Activated T-cell treated with anti-CD3 and anti-CD28 coated beads, Interleukin-2, amount 50 U/mL, for 24 hours (primary cell): ENCODE results near the gene PTGER4.
"Not testable (repeated sequence)": the region's sequence is repeated elsewhere in the genome, so short reads cannot be mapped to it uniquely, and the experiment has no call there.

Experiments used
- DNase-seq: peaks from one replicate; pipeline ENCODE4 v3.0.0-alpha.2; 2020
- H3K27ac Mint-ChIP-seq: 2 replicates; pipeline ENCODE4 v1.8.0; 2020; ENCODE audit warnings: mild to moderate bottlenecking, mixed read lengths
- H3K27me3 Mint-ChIP-seq: 2 replicates; pipeline ENCODE4 v1.8.0; 2020; ENCODE audit warnings: mixed read lengths
- H3K36me3 Mint-ChIP-seq: 2 replicates; pipeline ENCODE4 v1.8.0; 2020; ENCODE audit warnings: low read depth, mixed read lengths
- H3K4me1 Mint-ChIP-seq: 2 replicates; pipeline ENCODE4 v1.8.0; 2020; ENCODE audit warnings: low read depth, mixed read lengths
- H3K4me3 Mint-ChIP-seq: 2 replicates; pipeline ENCODE4 v1.8.0; 2020; ENCODE audit warnings: mild to moderate bottlenecking, moderate library complexity, mixed read lengths
- H3K9me3 Mint-ChIP-seq: 2 replicates; pipeline ENCODE4 v1.8.0; 2020; ENCODE audit warnings: mixed read lengths

PTGER4 gene

GRCh38 chr5:40691894-40692293 lies 12.2 kb downstream of the PTGER4 start:
- peaks cover 61% of the 10 kb centered on the region for H3K4me1 Mint-ChIP-seq
- peak overlapping the region; percentile 86 for H3K27ac Mint-ChIP-seq
- H3K4me3 Mint-ChIP-seq, result peak overlapping the region; percentile 39
- no peaks in the 10 kb centered on the region for H3K9me3 Mint-ChIP-seq
- H3K36me3 Mint-ChIP-seq, result peaks cover 91% of the 10 kb centered on the region
- no peaks in the 10 kb centered on the region for H3K27me3 Mint-ChIP-seq
- peak; percentile 32 for DNase-seq

GRCh38 chr5:40694433-40694832 lies 14.7 kb downstream of the PTGER4 start:
- peaks cover 83% of the 10 kb centered on the region for H3K36me3 Mint-ChIP-seq
- DNase-seq, result no peak
- H3K4me1 Mint-ChIP-seq, result peaks cover 37% of the 10 kb centered on the region
- no peaks in the 10 kb centered on the region for H3K27me3 Mint-ChIP-seq
- no peak overlapping the region for H3K4me3 Mint-ChIP-seq
- H3K9me3 Mint-ChIP-seq, result no peaks in the 10 kb centered on the region
- no peak overlapping the region for H3K27ac Mint-ChIP-seq

- Mint-ChIP-seq H3K27ac (no peak overlapping the region), H3K4me1 (peaks cover 4% of the 10 kb centered on the region), H3K4me3 (no peak overlapping the region), H3K9me3 (peaks cover 44% of the 10 kb centered on the region), H3K27me3 (no peaks in the 10 kb centered on the region), H3K36me3 (peaks cover 86% of the 10 kb centered on the region)
- no peak for DNase-seq
Observed at GRCh38 chr5:40700116-40700782, 20.5 kb downstream of the PTGER4 start.

GRCh38 chr5:40702027-40702426 lies 22.3 kb downstream of the PTGER4 start:
- H3K27ac Mint-ChIP-seq, H3K4me1 Mint-ChIP-seq, DNase-seq, H3K4me3 Mint-ChIP-seq, H3K27me3 Mint-ChIP-seq: not testable (repeated sequence)
- H3K36me3 Mint-ChIP-seq, result peaks cover 86% of the 10 kb centered on the region
- peaks cover 53% of the 10 kb centered on the region for H3K9me3 Mint-ChIP-seq

GRCh38 chr5:40705484-40705883 lies 25.8 kb downstream of the PTGER4 start:
- H3K4me1 Mint-ChIP-seq, H3K4me3 Mint-ChIP-seq, H3K27me3 Mint-ChIP-seq, DNase-seq, H3K27ac Mint-ChIP-seq: not testable (repeated sequence)
- Mint-ChIP-seq H3K9me3 (peaks cover 59% of the 10 kb centered on the region), H3K36me3 (peaks cover 84% of the 10 kb centered on the region)

GRCh38 chr5:40710575-40710974 lies 30.9 kb downstream of the PTGER4 start:
- H3K4me3 Mint-ChIP-seq, DNase-seq, H3K27me3 Mint-ChIP-seq, H3K27ac Mint-ChIP-seq, H3K4me1 Mint-ChIP-seq: not testable (repeated sequence)
- Mint-ChIP-seq H3K36me3 (peaks cover 57% of the 10 kb centered on the region), H3K9me3 (peaks cover 18% of the 10 kb centered on the region)

- H3K4me1 Mint-ChIP-seq, result peaks cover 17% of the 10 kb centered on the region
- no peak for DNase-seq
- H3K9me3 Mint-ChIP-seq, result peaks cover 3% of the 10 kb centered on the region
- H3K36me3 Mint-ChIP-seq, result peaks cover 52% of the 10 kb centered on the region
- no peak overlapping the region for H3K27ac Mint-ChIP-seq
- no peak overlapping the region for H3K4me3 Mint-ChIP-seq
- H3K27me3 Mint-ChIP-seq, result no peaks in the 10 kb centered on the region
Observed at GRCh38 chr5:40714001-40714400, 34.3 kb downstream of the PTGER4 start.

GRCh38 chr5:40716000-40716399 lies 36.3 kb downstream of the PTGER4 start:
- Mint-ChIP-seq H3K4me1 (peaks cover 18% of the 10 kb centered on the region), H3K27me3 (no peaks in the 10 kb centered on the region), H3K27ac (peak overlapping the region; percentile 17), H3K36me3 (peaks cover 55% of the 10 kb centered on the region), H3K9me3 (peaks cover 3% of the 10 kb centered on the region), H3K4me3 (no peak overlapping the region)
- DNase-seq, result no peak

- Mint-ChIP-seq H3K4me1 (peaks cover 20% of the 10 kb centered on the region), H3K36me3 (peaks cover 55% of the 10 kb centered on the region), H3K9me3 (peaks cover 9% of the 10 kb centered on the region), H3K27me3 (no peaks in the 10 kb centered on the region), H3K4me3 (no peak overlapping the region), H3K27ac (peak overlapping the region; percentile 17)
- DNase-seq, result no peak
Observed at GRCh38 chr5:40716590-40716989, 36.9 kb downstream of the PTGER4 start.

GRCh38 chr5:40717281-40717680 lies 37.6 kb downstream of the PTGER4 start:
- Mint-ChIP-seq H3K27me3 (no peaks in the 10 kb centered on the region), H3K9me3 (peaks cover 10% of the 10 kb centered on the region), H3K36me3 (peaks cover 54% of the 10 kb centered on the region), H3K27ac (no peak overlapping the region), H3K4me3 (no peak overlapping the region), H3K4me1 (peaks cover 20% of the 10 kb centered on the region)
- no peak for DNase-seq

GRCh38 chr5:40720069-40720468 lies 40.4 kb downstream of the PTGER4 start:
- Mint-ChIP-seq H3K4me1 (peaks cover 20% of the 10 kb centered on the region), H3K27ac (no peak overlapping the region), H3K4me3 (no peak overlapping the region), H3K27me3 (no peaks in the 10 kb centered on the region), H3K36me3 (peaks cover 60% of the 10 kb centered on the region), H3K9me3 (peaks cover 10% of the 10 kb centered on the region)
- DNase-seq, result no peak

- not testable (repeated sequence) for H3K4me3 Mint-ChIP-seq, H3K27me3 Mint-ChIP-seq, DNase-seq, H3K4me1 Mint-ChIP-seq, H3K27ac Mint-ChIP-seq
- Mint-ChIP-seq H3K36me3 (peaks cover 59% of the 10 kb centered on the region), H3K9me3 (peaks cover 10% of the 10 kb centered on the region)
Observed at GRCh38 chr5:40722497-40722911, 42.8 kb downstream of the PTGER4 start.

GRCh38 chr5:40733434-40733833 lies 53.7 kb downstream of the PTGER4 start:
- DNase-seq, result no peak
- Mint-ChIP-seq H3K4me3 (no peak overlapping the region), H3K9me3 (no peaks in the 10 kb centered on the region), H3K27ac (no peak overlapping the region), H3K36me3 (peaks cover 23% of the 10 kb centered on the region), H3K27me3 (no peaks in the 10 kb centered on the region), H3K4me1 (peaks cover 37% of the 10 kb centered on the region)

GRCh38 chr5:40733879-40734563 lies 54.3 kb downstream of the PTGER4 start:
- no peak for DNase-seq
- peaks cover 25% of the 10 kb centered on the region for H3K36me3 Mint-ChIP-seq

GRCh38 chr5:40734986-40735385 lies 55.3 kb downstream of the PTGER4 start:
- Mint-ChIP-seq H3K27me3 (no peaks in the 10 kb centered on the region), H3K4me1 (peaks cover 38% of the 10 kb centered on the region), H3K9me3 (no peaks in the 10 kb centered on the region), H3K27ac (peak overlapping the region; percentile 22), H3K4me3 (no peak overlapping the region), H3K36me3 (peaks cover 30% of the 10 kb centered on the region)
- DNase-seq, result no peak

More at GRCh38 chr5:40733879-40734563, 54.3 kb downstream of the PTGER4 start:
- Mint-ChIP-seq H3K27me3 (no peaks in the 10 kb centered on the region), H3K9me3 (no peaks in the 10 kb centered on the region), H3K4me3 (no peak overlapping the region), H3K4me1 (peaks cover 38% of the 10 kb centered on the region), H3K27ac (peak overlapping the region; percentile 30)
